Endothelial cell (in vitro differentiated cells): Measurements from ENCODE around the gene MPV17L. TPM values are rescaled to one million over a fixed set of nuclear protein-coding genes. Genes with fewer than 3 reads are reported as not detected.
"Not testable (repeated sequence)": the region's sequence is repeated elsewhere in the genome, so short reads cannot be mapped to it uniquely, and the experiment has no call there.

Experiments
- DNase-seq: peaks from one replicate; pipeline ENCODE4 v3.0.0; 2021; ENCODE audit warnings: low spot score
- H3K27ac Mint-ChIP-seq: one replicate; pipeline ENCODE4 v1.8.0; 2021; ENCODE audit warnings: mixed read lengths, inconsistent platforms; ENCODE audit not compliant: unreplicated experiment
- H3K27me3 Mint-ChIP-seq: one replicate; pipeline ENCODE4 v1.8.0; 2021; ENCODE audit warnings: mild to moderate bottlenecking, moderate library complexity, mixed read lengths, inconsistent platforms; ENCODE audit not compliant: unreplicated experiment
- H3K36me3 Mint-ChIP-seq: one replicate; pipeline ENCODE4 v1.8.0; 2021; ENCODE audit warnings: mild to moderate bottlenecking, low read depth, mixed read lengths, inconsistent platforms; ENCODE audit not compliant: unreplicated experiment
- H3K4me1 Mint-ChIP-seq: one replicate; pipeline ENCODE4 v1.8.0; 2021; ENCODE audit warnings: mild to moderate bottlenecking, mixed read lengths, inconsistent platforms; ENCODE audit not compliant: unreplicated experiment
- H3K4me3 Mint-ChIP-seq: one replicate; pipeline ENCODE4 v1.8.0; 2021; ENCODE audit warnings: mild to moderate bottlenecking, mixed read lengths, inconsistent platforms; ENCODE audit not compliant: unreplicated experiment
- H3K9me3 Mint-ChIP-seq: one replicate; pipeline ENCODE4 v1.8.0; 2021; ENCODE audit warnings: mixed read lengths, inconsistent platforms; ENCODE audit not compliant: unreplicated experiment
- long read RNA-seq: library from polyadenylated mRNA; unstranded; transcript quantifications from one replicate; pipeline ENCODE4 v2.0.0, GENCODE V29; 2020; ENCODE audit not compliant: unreplicated experiment
- total RNA-seq: library from RNA; stranded (reverse); fragmentation: NEBNext Ultra II Directional; extraction: Animal tissue kit (Norgen Biotek cat#: 25700); gene quantifications from one replicate; pipeline ENCODE4 v1.2.1, GENCODE V29; 2021; ENCODE audit not compliant: unreplicated experiment

Gene MPV17L
- 0.26 TPM for total RNA-seq
- long read RNA-seq, partial matches to known transcripts = 0 of 1 reads
- long read RNA-seq, other reads (novel, unspliced or antisense) = 0 of 1 reads

- H3K36me3 Mint-ChIP-seq, H3K27ac Mint-ChIP-seq, H3K9me3 Mint-ChIP-seq, H3K27me3 Mint-ChIP-seq, H3K4me1 Mint-ChIP-seq: not testable (repeated sequence)
- peak within 1 kb of the TSS; percentile 51 for H3K4me3 Mint-ChIP-seq
- DNase-seq = peak; percentile 21
Measured at GRCh38 chr16:15395631-15396508, at the start of gene MPV17L. MPV17L (plus strand) TSS chr16:15395754; CDS start chr16:15395898, 144 bp downstream.

DNA sequence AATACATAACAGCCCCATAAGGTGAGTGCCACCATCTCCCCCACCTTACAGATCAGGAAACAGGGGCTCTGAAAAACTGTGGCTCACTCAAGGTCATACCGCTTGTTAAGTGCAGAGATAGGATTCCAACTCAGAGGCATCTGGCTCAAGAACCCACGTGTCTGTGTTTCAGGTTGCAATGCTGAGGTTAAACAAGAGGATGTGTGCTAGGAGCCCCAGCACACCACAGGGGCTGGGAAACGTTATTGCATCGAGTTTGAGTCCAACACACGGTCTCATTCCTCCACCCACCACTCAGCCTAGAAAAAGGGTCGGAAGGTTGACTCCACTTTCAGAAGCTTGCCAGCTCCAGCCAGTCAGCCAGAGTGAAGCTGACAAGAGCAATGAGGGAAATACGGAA lies 46.8 kb upstream of the MPV17L start:
- not testable (repeated sequence) for H3K4me1 Mint-ChIP-seq, H3K27me3 Mint-ChIP-seq, H3K4me3 Mint-ChIP-seq, H3K9me3 Mint-ChIP-seq, H3K36me3 Mint-ChIP-seq, H3K27ac Mint-ChIP-seq, DNase-seq

DNA sequence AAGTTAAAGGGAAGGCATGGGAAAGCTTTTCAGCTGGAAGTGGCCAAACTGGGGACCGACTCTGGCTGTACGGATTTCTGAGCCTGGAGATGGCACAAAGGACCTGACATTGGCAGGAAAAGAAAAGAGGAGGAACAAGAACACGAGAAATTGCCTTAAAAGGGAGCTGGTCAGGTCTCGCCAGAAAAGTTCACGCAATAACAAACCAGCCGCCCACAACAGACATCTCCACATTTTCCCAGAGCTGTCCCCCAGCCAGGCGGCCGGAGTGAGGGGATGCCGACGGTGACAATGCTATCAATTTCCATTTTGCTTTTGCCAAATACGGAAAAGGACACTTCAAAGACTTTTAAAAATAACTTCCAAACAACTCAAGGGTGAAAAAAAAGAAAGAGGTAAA lies 44.3 kb upstream of the MPV17L start:
- not testable (repeated sequence) for H3K27ac Mint-ChIP-seq, H3K9me3 Mint-ChIP-seq, H3K36me3 Mint-ChIP-seq, H3K27me3 Mint-ChIP-seq, H3K4me3 Mint-ChIP-seq, H3K4me1 Mint-ChIP-seq, DNase-seq

- not testable (repeated sequence) for H3K4me3 Mint-ChIP-seq
Measured at GRCh38 chr16:15351745-15352144, 43.8 kb upstream of the MPV17L start.

DNA sequence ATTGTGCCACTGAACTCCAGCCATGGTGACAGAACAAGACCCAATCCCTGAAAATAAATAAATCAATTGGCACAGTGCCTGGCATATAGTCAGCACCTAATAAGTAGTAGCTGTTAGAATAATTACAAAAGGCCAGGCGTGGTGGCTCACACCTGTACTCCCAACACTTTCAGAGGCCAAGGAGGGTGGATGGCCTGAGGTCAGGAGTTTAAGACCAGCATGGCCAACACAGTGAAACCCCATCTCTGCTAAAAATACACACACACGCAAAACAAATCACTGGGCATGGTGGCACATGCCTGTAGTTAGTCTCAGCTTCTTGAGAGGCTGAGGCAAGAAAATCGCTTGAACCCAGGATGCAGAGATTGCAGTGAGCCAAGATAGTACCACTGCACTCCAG lies 42.7 kb upstream of the MPV17L start:
- H3K27me3 Mint-ChIP-seq, H3K4me1 Mint-ChIP-seq, H3K27ac Mint-ChIP-seq, H3K9me3 Mint-ChIP-seq, H3K4me3 Mint-ChIP-seq, DNase-seq, H3K36me3 Mint-ChIP-seq: not testable (repeated sequence)

More at GRCh38 chr16:15351745-15352144, 43.8 kb upstream of the MPV17L start:
- not testable (repeated sequence) for H3K4me1 Mint-ChIP-seq, H3K27me3 Mint-ChIP-seq, H3K27ac Mint-ChIP-seq, H3K9me3 Mint-ChIP-seq, DNase-seq, H3K36me3 Mint-ChIP-seq

DNA sequence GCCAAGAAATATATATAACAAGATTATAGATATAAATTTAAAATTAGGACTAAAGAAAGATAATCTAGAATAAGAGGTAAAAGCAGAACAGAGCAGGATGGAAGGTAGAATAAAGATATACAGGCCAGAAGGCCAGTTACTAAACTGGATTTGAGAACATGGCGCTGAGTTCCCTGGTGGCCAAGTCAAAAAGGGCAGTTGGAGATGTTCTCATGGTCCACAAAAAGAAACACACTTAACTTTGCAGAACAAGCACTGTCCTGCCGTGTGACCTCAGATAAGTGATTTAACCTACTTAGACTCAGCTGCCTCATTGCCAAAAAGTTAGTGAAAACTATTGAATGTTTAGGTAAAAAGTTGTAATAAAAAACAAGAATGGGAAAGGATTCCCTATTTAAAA lies 40.7 kb upstream of the MPV17L start:
- H3K36me3 Mint-ChIP-seq, DNase-seq, H3K4me3 Mint-ChIP-seq, H3K9me3 Mint-ChIP-seq, H3K27me3 Mint-ChIP-seq, H3K4me1 Mint-ChIP-seq, H3K27ac Mint-ChIP-seq: not testable (repeated sequence)

DNA sequence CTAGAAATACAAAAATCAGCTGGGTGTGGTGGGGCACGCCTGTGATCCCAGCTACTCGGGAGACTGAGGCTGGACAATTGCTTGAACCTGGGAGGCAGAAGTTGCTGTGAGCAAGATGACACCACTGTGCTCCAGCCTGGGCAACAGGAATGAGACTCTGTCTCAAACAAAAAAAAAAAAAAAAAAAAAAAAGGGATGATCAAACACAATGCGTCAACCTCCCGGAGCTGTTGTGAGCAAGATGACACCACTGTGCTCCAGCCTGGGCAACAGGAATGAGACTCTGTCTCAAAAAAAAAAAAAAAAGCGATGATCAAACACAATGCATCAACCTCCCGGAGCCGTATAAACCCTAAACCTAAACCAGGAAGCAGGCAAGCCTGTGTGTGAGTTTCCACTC lies 38.1 kb upstream of the MPV17L start:
- not testable (repeated sequence) for H3K27me3 Mint-ChIP-seq, DNase-seq, H3K9me3 Mint-ChIP-seq, H3K36me3 Mint-ChIP-seq, H3K27ac Mint-ChIP-seq, H3K4me1 Mint-ChIP-seq, H3K4me3 Mint-ChIP-seq

DNA sequence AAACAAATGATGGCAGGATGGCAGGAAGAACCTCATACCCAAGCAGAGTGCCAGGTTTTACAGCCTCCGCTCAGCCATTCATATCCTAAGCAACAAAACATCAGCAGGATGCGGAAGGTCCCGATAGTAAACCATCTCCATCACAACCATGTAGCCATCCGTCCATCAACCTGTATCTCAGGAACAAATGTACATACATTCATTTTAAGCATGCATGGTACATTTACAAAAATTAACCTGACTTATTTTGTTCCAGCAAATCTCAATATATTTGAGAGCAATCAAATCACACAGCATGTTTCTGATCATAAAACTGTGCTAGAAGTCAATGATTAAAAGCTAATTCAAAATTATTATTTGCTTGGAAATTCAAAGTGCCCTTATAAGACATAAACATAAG lies 17.4 kb upstream of the MPV17L start, which contains the start of gene NPIPA5:
TSS of gene NPIPA5 (minus strand) at position 101 of the 400 bp plus-strand sequence. CDS start at position 101, 0 bp downstream.
- DNase-seq, H3K4me1 Mint-ChIP-seq, H3K27me3 Mint-ChIP-seq, H3K9me3 Mint-ChIP-seq, H3K4me3 Mint-ChIP-seq, H3K27ac Mint-ChIP-seq, H3K36me3 Mint-ChIP-seq: not testable (repeated sequence)

GRCh38 chr16:15382810-15383209 lies 12.7 kb upstream of the MPV17L start:
- not testable (repeated sequence) for H3K9me3 Mint-ChIP-seq, H3K27me3 Mint-ChIP-seq, H3K4me1 Mint-ChIP-seq, H3K36me3 Mint-ChIP-seq, H3K27ac Mint-ChIP-seq, DNase-seq, H3K4me3 Mint-ChIP-seq

GRCh38 chr16:15388060-15388459 lies 7.5 kb upstream of the MPV17L start:
- not testable (repeated sequence) for H3K27me3 Mint-ChIP-seq, H3K9me3 Mint-ChIP-seq, H3K27ac Mint-ChIP-seq, DNase-seq, H3K4me3 Mint-ChIP-seq, H3K36me3 Mint-ChIP-seq, H3K4me1 Mint-ChIP-seq

DNA sequence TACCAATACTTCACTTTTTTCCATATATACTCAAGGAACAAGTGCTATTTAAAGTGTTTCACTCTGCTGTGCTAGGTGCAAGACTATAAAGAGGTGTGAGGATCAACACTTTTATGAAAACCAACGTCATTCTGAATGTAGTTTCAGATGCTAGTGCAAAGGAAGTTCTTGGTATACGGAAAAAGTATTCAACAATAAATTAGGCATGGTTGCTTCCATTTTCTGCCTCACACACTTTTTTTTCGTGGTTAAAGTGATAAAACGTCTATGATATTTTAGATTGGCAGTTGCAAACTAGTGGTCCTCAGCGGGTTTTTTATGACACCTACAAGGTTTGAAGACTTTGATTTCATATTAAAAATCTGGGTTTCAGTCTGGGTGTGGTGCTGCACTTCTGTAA lies 5.6 kb upstream of the MPV17L start:
- DNase-seq, H3K4me3 Mint-ChIP-seq, H3K27ac Mint-ChIP-seq, H3K27me3 Mint-ChIP-seq, H3K9me3 Mint-ChIP-seq, H3K4me1 Mint-ChIP-seq, H3K36me3 Mint-ChIP-seq: not testable (repeated sequence)

DNA sequence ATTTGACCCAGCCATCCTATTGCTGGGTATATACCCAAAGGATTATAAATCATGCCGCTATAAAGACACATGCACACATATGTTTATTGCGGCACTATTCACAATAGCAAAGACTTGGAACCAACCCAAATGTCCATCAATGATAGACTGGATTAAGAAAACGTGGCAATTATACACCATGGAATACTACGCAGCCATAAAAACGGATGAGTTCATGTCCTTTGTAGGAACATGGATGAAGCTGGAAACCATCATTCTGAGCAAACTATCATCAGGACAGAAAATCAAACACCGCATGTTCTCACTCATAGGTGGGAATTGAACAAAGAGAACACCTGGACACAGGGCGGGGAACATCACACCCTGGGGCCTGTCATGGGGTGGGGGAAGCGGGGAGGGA lies 2.5 kb upstream of the MPV17L start:
- DNase-seq, H3K27me3 Mint-ChIP-seq, H3K36me3 Mint-ChIP-seq, H3K9me3 Mint-ChIP-seq, H3K4me3 Mint-ChIP-seq, H3K4me1 Mint-ChIP-seq, H3K27ac Mint-ChIP-seq: not testable (repeated sequence)
